Measurements from ENCODE around the gene MLLT3.
"Not testable (repeated sequence)": the region's sequence is repeated elsewhere in the genome, so short reads cannot be mapped to it uniquely, and the experiment has no call there.

Gene MLLT3

DNA sequence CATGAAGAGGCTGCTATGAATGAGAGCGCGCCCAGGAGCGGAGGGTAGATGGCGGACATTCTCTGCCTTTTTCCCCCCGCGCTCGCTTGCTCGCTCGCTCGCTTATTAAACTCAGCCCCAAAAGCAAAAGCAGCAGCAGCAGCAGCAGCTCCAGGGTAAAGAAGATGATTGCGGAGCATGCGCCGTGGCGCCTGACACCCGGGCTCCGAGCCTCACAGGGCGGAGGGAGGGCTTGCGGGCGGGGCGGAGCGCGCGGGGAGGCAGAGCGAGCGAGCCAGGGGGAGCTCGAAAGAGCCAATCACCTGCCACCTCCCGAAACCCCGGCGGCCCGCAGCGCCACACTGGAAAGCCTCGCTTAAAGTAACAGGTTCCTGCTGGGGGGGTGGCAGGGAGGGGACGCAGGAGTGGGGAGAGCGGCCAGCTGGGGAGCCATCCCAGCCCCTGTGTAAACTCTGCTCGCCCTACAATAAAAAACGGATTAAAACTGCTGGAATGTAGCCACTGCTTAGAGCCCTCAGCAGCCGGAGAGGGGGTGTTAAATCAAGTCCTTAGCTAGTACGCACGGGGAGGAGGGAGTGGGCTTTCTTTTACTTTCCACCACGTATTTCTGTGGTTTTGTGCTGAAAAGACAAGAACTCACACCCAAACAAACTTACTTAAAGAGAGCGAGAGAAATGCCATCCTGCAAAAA is at the start of gene MLLT3:
Gene MLLT3 (minus strand): TSS at position 170 of the 691 bp plus-strand sequence.
- peak; percentile 96 for DNase-seq (ENCODE audit: low read depth)

DNA sequence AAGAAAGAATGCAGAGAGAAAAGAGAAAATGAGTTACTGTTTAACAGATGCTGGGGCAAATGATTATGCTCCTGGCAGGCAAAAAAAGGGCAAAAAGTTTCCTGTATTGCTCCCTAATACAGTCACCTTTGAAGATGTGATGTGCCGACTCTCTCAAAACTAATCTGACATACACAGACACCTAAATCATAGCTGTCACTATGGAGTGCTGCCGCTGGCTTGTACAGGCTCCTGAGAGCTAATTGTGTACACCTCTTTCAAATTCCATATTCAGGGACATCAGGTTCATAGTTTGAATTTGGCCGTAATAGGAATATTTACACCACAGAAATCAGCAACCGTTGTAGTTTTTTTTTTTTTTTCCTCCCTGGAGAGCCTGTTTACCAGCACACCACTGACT is 49.3 kb upstream of the MLLT3 start:
- DNase-seq (ENCODE audit: low read depth) = no peak

DNA sequence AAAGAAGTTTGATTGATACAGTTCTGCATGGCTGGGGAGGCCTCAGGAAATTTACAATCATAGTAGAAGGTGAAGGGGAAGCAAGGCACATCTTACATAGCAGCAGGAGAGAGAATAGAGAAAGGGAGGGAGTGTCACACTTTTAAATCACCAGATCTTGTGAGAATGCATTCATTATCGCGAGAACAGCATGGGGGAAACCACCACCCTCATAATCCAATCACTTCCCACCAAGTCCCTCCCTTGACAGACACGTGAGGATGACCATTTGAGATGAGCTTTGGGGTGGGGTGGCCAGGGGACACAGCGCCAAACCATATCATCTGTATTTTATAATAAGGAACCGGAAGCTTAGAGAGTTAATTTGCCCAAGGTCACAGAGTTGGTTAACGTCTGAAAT is 48.1 kb upstream of the MLLT3 start:
- DNase-seq (ENCODE audit: low read depth) = no peak

DNA sequence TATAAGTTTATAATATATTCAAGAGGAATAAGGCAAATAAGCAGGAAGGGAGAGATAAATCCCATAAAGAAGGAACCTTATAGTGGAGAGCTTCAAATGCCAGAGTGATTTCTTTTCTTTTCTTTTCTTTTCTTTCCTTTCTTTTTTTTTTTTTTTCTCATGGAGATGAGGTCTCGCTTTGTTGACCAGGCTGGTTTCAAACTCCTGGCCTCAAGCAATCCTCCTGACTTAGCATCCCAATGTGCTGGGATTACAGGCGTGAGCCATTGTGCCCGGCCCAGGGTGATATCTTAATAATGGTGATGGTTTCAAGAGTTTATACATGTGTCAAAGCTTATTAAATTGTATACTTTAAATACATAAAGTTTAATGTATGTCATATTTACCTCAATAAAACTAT is 42.2 kb upstream of the MLLT3 start:
- DNase-seq (ENCODE audit: low read depth) = no peak

DNA sequence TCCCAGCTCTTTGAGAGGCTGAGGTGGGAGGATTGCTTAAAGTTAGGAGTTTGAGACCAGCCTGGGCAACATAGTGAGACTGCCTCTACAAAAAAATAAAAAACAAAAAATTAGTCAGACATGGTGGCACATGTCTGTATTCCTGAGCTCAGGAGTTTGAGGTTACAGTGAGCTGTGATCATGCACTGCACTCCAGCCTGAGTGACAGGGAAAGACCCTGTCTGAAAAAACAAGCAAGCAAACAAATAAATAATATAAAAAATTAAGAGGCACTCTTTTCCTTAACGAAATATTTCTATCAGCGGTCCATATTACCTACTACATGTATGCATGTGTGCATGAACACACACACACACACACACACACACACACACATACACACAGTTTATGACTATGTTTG is 40.8 kb upstream of the MLLT3 start:
- DNase-seq (ENCODE audit: low read depth) = no peak

DNA sequence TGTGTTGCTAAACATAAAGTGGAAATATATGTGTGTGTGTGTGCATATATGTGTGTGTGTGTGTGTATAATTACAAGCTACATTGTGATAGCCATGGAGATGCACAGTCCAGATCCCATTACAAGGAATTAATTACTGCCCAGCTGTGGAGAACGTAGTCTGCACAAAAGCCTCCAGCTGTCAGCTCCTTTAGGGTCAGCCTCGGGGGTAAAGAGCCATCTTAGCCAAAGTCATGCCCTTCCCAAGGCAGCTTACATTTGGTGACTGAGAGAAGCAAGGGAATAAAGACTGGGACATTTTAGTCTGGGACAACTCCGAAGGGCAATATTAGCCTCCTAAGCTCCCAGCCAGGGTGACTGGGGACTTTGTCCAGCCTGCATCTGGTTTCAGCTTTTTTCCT is 39.9 kb upstream of the MLLT3 start:
- no peak for DNase-seq (ENCODE audit: low read depth)

DNA sequence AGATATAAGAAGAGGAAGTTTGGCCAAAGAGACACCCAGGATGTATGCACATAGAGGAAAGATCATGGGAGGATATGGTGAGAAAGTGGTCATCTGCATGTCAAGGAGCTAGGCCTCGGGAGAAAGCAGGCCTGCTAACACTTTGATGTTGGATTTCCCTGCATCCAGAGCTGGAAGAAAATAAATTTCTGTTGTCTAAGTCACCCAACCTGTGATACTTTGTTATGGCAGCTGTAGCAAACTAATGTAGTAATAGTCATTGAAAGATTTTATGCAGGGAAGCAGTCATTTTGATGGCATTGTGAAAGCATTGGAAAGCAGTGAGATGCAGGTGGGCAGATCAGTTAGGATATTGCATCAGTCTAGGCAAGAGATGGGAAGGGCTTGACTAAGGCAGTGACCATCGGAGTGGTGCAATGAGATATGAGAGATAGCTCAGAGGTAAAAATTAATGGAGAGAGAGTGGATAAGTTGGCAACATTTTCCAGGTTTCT is 37.2 kb upstream of the MLLT3 start:
- DNase-seq (ENCODE audit: low read depth) = no peak

DNA sequence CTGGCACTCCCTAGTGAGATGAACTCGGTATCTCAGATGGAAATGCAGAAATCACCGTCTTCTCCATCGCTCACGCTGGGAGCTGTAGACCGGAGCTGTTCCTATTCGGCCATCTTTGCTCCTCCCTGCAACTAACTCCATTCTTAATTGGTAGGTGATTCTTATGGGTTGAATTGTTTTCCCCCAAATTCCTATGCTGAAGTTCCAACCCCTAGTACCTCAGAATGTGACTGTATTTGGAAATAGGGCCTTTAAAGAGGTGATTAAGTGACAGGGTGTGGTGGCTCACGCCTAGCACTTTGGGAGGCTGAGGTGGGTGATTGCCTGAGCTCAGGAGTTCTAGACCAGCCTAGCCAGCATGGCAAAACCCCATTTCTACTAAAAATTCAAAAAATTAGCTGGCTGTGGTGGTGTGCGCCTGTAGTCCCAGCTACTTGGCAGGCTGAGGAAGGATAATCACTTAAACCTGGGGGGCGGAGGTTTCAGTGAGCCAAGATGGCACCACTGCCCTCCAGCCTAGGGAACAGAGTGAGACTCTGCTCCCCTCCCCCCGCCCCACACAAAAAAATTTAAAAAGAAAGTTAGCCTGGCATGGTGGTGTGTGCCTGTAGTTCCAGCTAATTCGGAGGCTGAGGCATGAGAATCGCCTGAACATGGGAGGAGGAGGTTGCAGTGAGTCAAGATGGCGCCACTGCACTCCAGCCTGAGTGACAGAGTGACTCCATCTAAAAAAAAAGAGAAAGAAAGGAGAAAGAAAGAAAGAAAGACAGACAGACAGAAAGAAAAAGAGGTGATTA is 36.6 kb upstream of the MLLT3 start:
- DNase-seq (ENCODE audit: low read depth) = no peak

DNA sequence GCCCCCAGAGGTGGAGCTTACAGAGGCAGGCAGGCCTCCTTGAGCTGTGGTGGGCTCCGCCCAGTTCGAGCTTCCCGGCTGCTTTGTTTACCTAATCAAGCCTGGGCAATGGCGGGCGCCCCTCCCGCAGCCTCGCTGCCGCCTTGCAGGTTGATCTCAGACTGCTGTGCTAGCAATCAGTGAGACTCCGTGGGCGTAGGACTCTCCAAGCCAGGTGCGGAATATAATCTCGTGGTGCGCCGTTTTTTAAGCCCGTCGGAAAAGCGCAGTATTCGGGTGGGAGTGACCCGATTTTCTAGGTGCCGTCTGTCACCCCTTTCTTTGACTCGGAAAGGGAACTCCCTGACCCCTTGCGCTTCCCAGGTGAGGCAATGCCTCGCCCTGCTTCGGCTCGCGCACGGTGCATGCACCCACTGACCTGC is 36.0 kb upstream of the MLLT3 start:
- not testable (repeated sequence) for DNase-seq (ENCODE audit: low read depth)

DNA sequence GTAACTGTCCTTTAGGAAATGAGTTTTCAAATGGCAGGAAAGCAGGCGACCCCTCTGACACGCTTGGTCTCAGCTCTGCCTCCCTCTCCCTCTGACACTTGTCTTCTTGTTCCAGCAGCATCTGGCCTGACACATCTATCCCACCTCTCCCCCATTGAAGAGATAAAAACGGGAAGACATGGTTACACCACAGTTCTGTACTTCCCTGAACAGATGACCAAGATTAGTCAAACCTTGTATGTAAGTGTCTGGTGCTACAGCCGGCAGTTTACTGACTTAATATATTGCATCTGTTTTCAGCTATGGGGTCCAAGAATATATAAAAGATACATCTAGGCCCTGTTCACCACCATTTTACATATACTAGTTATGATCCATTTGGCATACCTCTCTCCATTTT is 29.6 kb upstream of the MLLT3 start:
- DNase-seq (ENCODE audit: low read depth) = no peak

DNA sequence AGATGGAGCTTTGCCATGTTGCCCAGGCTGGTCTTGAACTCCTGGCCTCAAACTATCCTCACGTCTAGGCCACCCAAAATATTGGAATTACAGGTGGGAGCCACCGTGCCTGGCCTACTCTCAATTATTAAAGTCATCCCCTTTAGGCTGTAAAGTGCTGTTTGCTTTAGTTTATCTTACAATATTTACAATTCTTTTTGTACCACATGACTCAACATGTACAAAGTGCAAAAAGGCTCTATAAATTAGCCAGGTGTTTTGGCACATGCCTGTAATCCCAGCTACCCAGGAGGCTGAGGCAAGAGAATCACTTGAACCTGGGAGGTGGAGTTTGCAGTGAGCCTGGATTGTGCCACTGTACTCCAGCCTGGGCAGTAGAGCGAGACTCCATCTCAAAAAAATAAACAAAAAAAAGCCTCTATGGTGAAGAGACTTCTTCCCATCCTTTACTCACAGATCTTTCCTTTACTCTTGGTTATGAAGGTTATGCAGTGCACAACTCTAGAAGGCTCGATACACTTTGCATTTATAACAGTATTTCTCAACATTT is 28.5 kb upstream of the MLLT3 start:
- DNase-seq (ENCODE audit: low read depth) = no peak

DNA sequence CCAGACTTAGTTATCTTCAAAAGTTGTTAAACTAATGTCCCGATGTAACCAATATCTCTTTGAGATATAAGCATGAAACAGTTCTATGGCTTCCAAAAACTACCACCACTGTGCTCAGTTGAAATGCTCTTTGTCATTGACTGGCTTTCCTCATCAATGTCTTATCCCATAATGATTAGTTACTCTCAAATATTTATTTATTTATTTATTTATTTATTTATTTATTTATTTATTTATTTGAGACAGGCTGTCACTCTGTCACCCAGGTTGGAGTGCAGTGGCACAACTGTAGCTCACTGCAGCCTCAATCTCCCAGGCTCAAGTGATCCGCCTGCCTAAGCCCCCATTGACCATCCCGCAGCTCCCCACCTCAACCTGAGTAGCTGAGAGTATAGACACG is 28.0 kb upstream of the MLLT3 start:
- no peak for DNase-seq (ENCODE audit: low read depth)

DNA sequence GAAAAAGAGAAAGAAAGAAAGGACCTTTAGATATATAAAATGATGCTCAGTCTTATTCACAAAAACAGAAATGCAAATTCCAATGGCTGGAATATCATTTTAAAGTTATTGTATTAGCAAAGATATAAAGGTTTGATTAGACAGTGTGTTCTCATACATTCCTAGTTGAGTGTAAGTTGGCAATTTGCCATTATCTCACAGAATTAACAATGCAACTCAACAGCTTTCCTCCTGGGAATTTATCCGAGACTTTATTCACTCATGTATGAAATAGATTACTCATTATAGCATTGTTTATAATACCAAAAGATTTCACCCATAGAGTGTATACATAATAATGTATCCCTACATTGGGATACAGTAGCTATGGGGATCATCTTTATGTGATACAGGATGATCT is 27.1 kb upstream of the MLLT3 start:
- no peak for DNase-seq (ENCODE audit: low read depth)

DNA sequence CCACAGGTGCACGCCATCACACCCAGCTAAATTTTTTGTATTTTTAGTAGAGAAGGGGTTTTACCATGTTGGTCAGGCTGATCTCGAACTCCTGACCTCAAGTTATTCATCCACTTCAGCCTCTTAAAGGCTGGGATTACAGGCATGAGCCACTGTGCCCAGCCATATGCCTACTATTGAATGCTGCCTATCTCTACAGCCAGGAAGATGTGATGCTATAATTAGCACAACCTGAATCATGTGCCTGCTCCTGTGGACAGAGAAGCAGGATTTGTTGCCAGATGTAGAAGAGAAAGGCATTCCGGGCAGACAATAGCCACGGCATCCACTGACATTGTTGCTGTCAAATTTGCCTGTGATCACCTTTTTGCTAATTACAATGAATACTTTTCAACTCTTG is 24.4 kb upstream of the MLLT3 start:
- DNase-seq (ENCODE audit: low read depth) = no peak

DNA sequence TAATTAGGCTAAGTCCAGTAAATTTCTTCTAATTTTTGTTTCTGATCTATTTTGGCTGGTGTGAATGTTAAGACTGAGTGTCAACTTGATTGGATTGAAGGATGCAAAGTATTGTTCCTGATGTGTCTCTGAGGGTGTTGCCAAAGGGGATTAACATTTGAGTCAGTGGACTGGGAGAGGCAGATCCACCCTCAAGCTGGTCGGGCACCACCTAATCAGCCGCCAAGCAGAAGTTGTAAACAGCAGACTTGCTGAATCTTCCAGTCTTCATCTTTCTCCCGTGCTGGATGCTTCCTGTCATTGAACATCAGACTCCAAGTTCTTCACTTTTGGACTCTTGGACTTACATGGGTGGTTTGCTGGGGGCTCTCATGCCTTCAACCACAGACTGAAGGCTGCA is 21.4 kb upstream of the MLLT3 start:
- no peak for DNase-seq (ENCODE audit: low read depth)

DNA sequence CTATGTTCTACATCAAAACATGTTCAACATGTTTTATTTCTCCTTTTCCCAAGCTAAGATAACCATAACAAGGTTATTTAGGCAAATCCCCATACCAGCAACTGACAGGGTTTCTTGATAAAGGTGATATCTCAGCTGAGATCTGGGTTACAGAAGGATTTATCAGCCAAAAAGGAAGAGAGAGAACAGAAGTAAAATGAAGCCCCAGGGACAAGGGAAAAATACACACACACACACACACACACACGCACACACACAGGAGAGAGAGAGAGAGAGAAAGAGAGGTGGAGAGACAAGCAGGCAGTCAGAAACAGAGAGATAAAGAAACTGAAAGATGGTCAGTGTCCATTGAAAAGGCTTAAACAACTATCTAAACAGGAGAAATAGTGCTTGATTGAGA is 19.7 kb upstream of the MLLT3 start:
- no peak for DNase-seq (ENCODE audit: low read depth)

DNA sequence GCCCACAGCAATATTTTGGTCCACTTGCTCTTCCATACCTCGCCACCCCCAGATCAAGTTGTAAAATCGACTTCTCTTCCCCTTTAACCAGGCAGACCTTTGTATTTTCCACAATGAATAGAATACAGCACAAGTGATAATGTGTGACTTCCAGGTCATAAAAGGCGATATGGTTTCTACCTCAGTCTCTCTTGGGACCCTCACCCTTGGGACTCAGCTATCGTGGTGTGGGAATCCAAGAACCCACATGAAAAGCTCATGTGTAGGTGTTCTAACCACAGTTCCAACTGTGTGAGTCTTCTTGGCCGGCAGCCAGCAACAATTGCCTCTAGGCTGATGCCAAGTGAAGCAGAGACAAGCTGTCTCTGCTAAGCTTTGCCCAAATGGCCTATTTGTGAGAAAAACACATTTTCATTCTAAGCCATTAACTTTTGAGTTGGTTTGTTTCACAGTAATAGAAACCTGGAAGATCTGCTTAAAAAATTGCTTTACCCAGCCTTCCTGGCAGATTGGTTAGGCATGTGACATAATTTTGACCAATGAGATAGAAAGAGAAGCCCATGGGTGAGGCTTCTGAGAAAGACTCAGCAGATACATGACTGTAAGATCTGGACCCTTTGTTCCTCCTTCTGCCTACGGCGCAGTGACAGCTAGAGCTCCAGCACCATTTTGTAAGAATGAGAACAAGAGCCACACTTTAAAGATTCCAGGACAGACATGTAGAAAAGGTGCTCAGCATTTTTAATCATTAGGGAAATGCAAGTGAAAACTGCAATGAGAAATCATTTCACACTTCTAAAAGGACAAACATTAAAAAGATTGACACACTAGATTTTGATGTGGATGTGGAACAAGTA is 18.3 kb upstream of the MLLT3 start:
- DNase-seq (ENCODE audit: low read depth) = peak; percentile 78

DNA sequence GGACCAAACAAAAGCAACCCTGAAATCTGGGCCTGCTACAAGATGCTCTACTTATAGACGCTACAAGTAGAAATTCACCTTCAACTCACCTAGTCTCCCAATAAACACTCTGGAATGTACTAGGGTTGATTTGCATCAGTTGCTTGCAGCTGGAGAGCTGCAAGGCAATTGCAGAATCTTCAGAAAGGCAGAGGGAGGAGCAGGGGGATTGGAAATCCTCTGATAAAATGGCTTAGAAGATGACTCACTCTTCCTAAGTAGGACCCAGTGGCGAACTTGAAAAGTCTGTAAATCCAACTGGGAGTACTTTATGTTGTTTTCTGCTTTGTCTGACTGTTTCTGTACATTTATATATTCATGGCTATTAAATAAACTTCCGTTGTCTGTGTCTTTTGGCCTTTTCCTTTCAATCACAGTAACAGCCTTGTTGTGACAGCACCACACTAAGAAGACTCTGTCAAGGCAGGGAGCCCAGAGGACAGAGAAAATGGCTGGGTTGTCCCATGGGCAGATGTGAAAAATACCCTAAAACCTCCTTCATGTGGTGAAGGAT is 14.7 kb upstream of the MLLT3 start:
- no peak for DNase-seq (ENCODE audit: low read depth)

DNA sequence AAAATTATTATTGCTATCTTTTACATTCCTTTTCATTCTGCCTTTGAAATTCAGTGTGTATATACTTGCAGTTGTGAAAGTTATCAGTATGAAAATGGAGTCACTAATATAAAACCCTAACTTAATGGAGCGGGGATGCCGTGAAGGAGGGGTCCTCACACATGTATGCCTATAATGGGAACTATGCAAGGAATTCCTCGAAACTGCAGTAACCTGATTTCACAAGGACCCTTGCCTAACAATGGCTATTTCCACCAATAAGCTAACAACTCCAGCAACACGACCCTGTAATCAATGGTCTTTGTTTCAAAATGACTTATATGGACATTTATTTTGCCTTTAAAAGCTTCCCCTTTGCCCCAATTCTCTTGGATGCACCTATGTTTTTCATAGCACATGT is 12.6 kb upstream of the MLLT3 start:
- no peak for DNase-seq (ENCODE audit: low read depth)

DNA sequence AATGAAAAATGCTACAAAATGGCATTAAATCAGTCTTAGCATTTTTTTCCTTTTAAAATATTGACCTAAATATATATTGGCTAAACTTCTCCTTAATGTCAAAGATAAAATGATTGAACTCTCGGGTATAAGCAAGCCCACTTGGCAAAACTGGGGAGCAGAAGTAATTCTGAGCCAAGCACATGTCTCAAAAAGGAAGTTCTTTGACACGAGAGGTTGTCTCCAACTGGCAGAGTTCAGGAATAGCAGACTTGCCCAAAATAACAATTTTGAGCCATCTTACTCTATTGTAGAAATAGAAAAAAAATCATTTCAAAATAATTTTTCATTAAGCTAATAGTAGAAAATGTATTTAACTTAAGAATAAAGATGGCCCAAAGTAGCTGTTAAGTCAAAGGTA is 10.4 kb upstream of the MLLT3 start:
- no peak for DNase-seq (ENCODE audit: low read depth)

DNA sequence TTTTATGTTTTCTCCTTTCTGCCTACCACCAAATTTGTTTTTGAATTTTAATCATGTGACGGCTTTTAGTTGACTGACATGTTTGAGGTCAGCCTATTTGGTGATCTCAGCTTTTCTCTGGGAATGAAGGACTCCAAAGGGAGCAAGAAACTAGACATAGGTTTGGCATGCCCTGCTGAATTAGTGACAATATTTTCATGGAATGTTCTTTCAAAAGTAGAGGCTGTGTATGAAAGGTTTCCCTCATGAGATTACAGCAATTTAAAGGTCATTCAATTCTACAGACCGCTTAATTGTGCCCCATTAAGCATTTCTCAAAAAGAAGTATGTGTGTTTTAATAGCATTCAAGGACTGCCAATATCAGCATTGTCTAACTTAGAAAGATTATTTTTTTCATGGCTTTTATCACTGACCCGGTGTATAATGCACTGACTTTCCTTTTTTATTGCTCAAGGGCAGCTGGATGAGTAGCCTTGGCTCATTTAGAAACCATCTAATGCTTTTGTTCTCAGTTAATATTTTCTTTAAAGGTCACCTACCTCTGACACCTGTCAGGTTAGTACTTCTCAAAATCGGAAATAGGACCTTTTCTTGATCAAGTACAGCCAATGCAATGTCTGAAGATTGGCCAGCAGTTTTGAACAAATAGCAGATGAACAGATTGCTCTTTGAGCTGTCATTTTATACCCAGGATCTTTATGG is 8.1 kb upstream of the MLLT3 start:
- DNase-seq (ENCODE audit: low read depth) = no peak

DNA sequence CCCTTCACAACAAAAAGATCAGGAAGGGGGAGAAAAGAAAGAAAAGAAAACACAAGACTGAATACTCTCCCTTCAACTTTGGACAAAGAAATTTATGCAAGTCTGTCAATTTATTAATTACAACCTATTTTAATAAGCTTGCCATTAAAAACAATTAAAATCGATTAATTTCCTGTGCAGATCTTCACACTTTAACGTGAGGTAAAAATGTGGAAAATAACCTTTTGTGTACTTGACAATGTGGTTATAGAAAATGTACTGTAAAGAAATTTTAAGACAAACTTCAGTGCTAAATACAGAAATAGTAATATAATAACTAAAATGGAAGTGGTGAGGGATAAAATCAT is 2.7 kb upstream of the MLLT3 start:
- no peak for DNase-seq (ENCODE audit: low read depth)
